Jurkat, Clone E6-1 (cell line): ENCODE measurements around the gene NOMO2. TPM values are rescaled to one million over a fixed set of nuclear protein-coding genes. Genes with fewer than 3 reads are reported as not detected.
"Not testable (repeated sequence)": the region's sequence is repeated elsewhere in the genome, so short reads cannot be mapped to it uniquely, and the experiment has no call there.

Experiments used
- DNase-seq: peaks from one replicate; pipeline ENCODE4 v3.0.0-alpha.2; 2011; ENCODE audit warnings: low read depth, low spot score
- H3K4me3 ChIP-seq: 2 replicates; pipeline ENCODE4 v1.5.1; 2011; ENCODE audit warnings: mild to moderate bottlenecking, low read length, control low read depth, moderate library complexity
- polyA plus RNA-seq: library from polyadenylated mRNA; unstranded; fragments of >200 nt; gene quantifications from one replicate; pipeline ENCODE4 v1.2.1, GENCODE V29; 2012; ENCODE audit warnings: missing spikeins; ENCODE audit not compliant: insufficient read length, insufficient read depth

Gene NOMO2, protein sequence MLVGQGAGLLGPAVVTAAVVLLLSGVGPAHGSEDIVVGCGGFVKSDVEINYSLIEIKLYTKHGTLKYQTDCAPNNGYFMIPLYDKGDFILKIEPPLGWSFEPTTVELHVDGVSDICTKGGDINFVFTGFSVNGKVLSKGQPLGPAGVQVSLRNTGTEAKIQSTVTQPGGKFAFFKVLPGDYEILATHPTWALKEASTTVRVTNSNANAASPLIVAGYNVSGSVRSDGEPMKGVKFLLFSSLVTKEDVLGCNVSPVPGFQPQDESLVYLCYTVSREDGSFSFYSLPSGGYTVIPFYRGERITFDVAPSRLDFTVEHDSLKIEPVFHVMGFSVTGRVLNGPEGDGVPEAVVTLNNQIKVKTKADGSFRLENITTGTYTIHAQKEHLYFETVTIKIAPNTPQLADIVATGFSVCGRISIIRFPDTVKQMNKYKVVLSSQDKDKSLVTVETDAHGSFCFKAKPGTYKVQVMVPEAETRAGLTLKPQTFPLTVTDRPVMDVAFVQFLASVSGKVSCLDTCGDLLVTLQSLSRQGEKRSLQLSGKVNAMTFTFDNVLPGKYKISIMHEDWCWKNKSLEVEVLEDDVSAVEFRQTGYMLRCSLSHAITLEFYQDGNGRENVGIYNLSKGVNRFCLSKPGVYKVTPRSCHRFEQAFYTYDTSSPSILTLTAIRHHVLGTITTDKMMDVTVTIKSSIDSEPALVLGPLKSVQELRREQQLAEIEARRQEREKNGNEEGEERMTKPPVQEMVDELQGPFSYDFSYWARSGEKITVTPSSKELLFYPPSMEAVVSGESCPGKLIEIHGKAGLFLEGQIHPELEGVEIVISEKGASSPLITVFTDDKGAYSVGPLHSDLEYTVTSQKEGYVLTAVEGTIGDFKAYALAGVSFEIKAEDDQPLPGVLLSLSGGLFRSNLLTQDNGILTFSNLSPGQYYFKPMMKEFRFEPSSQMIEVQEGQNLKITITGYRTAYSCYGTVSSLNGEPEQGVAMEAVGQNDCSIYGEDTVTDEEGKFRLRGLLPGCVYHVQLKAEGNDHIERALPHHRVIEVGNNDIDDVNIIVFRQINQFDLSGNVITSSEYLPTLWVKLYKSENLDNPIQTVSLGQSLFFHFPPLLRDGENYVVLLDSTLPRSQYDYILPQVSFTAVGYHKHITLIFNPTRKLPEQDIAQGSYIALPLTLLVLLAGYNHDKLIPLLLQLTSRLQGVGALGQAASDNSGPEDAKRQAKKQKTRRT
- polyA plus RNA-seq, result 105 TPM

DNA sequence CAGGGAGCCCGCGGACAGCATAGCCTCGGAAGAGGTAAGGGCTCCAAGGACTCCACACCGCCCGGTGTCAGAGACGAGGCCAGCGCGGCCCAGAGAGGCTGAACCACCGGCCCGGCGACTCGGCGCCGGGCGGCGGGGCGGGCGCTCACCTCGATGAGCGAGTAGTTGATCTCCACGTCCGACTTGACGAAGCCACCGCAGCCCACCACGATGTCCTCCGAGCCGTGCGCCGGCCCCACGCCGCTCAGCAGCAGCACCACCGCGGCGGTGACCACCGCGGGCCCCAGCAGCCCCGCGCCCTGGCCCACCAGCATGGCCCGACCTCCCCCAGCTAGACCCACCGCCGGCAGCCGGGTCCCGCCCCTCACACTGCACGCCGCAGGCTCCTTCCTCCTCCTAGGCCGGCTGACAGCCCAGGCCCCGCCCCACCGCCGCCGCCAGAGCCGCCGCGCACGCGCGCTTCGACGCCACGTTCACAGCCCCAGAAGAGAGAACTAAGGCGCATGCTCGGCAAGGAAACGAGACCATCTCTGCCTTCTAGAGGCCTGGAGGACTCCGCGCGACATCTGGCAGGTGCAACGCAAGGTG lies at the start of gene NOMO2:
Gene NOMO2 (minus strand): TSS at position 371 of the 588 bp plus-strand sequence. CDS start 57 bp downstream, at position 314.
- H3K4me3 ChIP-seq, result peak within 1 kb of the TSS; percentile 48
- DNase-seq, result not testable (repeated sequence)

GRCh38 chr16:18610147-18610803 lies 48.4 kb upstream of the NOMO2 start:
- DNase-seq, H3K4me3 ChIP-seq: not testable (repeated sequence)

GRCh38 chr16:18608271-18608670 lies 46.4 kb upstream of the NOMO2 start:
- not testable (repeated sequence) for H3K4me3 ChIP-seq, DNase-seq

DNA sequence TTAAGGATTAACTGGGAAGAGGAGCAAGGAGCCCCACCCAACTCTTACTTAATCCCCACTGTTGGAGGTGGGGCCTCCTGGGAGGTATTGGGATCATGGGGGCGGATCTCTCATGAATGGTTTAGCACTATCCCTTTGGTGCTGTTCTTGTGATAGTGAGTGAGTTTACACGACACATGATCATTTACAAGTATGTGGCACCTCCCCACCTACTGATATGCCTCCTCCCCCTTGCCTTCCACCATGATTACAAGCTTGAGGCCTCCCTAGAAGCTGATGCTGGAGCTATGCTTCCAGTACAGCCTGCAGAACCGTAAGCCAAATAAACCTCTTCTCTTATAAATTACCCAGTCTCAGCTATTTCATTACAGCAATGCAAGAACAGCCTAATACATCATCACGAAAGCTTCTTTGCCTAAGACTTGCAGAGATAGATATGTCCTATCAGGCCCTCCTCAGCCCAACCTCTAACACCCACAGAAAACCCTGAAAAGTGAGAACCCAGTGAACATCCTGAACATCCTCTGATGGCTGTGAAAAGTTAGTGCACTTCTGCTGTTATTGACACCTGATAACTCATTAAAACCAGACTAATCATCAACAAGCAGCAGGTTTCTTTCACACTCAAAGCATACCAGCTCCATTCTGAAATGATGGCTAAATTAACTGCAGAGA lies 41.8 kb upstream of the NOMO2 start:
- H3K4me3 ChIP-seq, DNase-seq: not testable (repeated sequence)

DNA sequence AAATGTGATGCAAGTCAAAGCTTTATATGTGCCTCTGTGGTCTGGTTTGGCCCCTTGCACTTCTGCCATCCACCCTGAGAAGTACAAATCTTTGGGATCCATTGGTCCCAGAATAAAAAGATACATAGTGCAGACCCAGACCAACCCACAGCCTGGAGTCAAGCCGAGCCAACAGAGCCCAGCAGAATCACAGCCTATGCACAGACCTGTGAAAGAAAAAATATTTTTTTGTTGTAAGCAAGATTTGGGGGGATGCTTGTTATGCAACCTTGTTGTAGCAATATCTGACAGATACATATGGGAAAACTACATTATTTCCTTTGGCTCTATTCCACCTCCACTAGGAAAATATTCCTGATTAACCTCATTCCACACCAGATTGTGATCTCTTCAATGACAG lies 36.7 kb upstream of the NOMO2 start:
- H3K4me3 ChIP-seq, DNase-seq: not testable (repeated sequence)

DNA sequence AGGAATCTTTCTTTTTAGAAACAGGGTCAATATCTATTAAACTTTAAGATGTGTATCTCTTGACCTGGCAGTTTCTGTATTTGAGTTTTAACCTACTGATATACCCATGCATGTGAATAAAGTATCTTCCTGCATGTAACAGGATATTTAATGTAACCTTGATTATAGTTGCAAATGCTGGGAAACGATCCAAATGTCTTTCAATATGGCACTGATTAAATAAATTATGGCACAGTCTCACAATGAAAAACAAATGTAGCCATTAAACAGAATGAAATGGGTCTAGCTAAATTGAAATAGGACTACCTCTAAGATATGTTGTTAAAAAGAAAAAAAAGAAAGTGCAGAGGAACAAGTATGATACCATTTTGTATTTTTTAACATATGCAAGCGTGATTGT lies 35.8 kb upstream of the NOMO2 start:
- not testable (repeated sequence) for DNase-seq, H3K4me3 ChIP-seq

- not testable (repeated sequence) for DNase-seq
Measured at GRCh38 chr16:18597319-18597718, 35.4 kb upstream of the NOMO2 start.

DNA sequence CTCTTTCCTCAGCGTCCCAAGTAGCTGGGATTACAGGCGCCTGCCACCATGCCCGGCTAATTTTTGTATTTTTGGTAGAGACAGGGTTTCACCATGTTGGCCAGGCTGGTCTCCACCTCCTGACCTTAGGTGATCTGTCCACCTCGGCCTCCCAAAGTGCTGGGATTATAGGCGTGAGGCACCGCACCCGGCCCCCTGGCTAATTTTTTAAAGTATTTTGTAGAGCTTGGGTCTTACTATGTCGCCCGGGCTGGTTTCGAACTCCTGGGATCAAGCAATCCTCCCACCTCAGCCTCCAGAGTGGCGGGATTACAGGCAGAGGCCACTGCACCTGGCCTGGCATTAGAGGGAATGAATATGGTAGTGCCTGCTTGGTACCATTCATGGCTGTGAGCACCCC lies 33.9 kb upstream of the NOMO2 start:
- DNase-seq, H3K4me3 ChIP-seq: not testable (repeated sequence)

More at GRCh38 chr16:18597319-18597718, 35.4 kb upstream of the NOMO2 start:
- H3K4me3 ChIP-seq, result not testable (repeated sequence)

DNA sequence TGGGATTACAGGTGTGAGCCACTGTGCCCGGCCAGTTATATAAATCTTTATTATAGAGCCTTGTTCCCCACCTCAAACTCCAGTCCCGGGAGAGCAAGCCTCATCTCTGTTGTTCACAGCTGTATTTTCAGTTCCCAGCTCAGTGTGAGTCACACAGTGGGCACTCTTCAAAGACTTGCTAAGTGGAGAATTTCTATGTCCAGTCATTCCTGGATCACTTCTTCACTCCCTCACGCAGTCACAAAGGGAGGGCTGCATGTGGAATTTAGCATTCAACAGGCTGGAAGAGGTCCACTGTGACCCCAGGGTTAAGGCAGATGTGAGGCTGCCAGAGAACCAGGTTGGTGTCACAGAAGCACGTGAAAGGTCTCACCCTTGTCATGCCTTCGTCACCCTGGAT lies 33.0 kb upstream of the NOMO2 start:
- DNase-seq, result not testable (repeated sequence)

GRCh38 chr16:18593904-18594303 lies 32.0 kb upstream of the NOMO2 start:
- not testable (repeated sequence) for DNase-seq, H3K4me3 ChIP-seq

More for the DNA sequence above, 33.0 kb upstream of the NOMO2 start:
- H3K4me3 ChIP-seq, result not testable (repeated sequence)

- DNase-seq, H3K4me3 ChIP-seq: not testable (repeated sequence)
Measured at GRCh38 chr16:18592982-18593381, 31.1 kb upstream of the NOMO2 start.

- not testable (repeated sequence) for H3K4me3 ChIP-seq
- peak; percentile 44 for DNase-seq
Measured at GRCh38 chr16:18591908-18592307, 30.0 kb upstream of the NOMO2 start.

- H3K4me3 ChIP-seq, DNase-seq: not testable (repeated sequence)
Measured at GRCh38 chr16:18591441-18591840, 29.5 kb upstream of the NOMO2 start.

DNA sequence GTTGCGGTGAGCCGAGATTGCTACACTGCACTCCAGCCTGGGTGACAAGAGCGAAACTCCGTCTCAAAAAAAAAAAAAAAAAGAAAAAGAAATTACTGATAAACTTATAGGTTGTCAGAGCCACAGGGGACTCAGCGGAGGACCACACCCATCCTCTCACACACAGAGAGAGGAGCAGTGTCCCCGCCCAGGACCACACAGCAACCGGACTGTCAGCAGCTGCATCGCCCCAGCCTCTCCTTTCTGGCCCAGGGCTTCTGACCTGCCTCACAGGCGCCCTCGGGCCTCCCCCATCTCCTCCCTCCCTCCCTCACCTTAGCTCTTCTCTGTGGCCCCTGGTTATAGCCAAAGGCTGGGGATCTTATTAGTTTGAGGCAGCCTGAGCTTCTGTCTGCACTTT lies 27.9 kb upstream of the NOMO2 start:
- H3K4me3 ChIP-seq, DNase-seq: not testable (repeated sequence)

DNA sequence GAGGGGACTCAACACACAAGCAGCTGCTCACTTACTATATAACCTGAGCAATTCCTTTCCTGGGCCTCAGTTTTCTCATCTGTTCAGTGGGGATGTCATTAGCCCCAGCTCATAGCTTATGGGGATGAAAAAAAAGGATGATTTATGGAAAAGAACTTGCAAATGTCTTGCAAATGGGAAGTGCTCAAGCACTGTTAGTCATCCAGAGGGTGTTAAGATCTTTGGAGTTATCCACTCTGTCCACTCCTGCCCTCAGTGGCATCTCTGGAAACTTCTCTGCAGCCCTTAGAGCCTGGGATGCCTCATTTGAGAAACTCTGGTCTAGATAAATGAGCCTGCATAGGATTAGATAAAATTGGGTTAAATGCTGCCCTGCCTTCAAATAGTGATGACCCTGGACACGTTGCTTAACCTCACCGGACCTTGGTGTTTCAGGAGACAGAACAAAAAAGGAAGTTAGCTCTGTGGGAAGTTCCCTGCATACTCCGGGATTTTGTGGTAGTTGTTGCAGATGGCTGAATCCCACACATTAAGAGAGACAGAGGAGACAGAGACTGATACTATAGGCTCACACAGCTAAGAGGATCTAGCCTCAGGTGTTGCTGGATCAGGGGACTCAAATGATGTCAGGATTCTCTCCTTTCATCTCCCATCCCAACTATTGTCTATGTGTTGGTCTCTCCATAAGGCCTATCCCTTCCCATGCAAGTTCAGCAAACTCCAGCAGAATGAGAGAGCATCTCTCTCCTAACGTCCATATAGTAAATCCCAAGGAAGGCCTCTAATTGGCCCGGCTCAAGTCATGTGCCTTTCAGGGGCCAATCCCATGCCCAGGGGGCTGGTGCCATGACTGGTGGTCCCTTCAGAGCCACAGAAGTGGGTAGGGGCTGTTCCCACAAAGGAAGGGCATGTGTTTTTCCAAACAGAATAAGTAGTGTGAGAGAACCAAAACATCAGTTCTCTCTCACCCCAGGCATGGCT lies 25.0 kb upstream of the NOMO2 start:
- H3K4me3 ChIP-seq, DNase-seq: not testable (repeated sequence)

DNA sequence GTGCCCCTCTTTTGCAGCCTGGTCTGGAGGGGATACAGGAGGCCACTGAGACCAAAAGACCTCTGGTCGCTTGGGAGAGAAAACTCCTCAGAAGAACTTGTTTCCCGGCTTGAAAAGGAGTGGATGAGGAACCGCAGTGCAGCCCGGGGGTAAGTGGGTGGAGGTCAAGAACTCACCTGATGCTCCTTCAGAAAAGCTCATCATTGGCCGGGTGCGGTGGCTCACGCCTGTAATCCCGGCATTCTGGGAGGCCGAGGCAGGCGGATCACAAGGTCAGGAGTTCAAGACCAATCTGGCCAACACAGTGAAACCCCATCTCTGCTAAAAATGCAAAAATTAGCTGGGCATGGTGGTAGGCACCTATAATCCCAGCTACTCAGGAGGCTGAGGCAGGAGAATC lies 23.9 kb upstream of the NOMO2 start:
- DNase-seq, H3K4me3 ChIP-seq: not testable (repeated sequence)

DNA sequence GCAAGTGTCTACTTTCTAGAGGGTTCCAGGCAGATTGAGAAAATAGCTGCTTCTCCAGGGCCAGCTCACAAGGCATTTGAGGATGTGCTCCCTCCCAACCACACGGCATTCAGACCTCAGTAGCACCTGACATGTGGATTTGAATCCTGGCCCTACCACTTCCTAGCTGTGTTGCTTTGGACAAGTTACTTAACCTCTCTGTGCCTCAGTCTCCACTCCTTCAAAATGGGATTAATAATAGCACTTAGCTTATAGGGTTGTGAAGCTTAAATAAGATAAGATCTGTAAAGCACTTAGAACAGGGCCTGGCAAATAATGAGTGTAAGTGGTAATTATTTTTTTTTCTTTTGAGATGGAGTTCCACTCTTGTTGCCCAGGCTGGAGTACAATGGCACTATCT lies 21.0 kb upstream of the NOMO2 start:
- DNase-seq, result no peak
- H3K4me3 ChIP-seq, result no peak overlapping the region
